Fibroblast of lung (primary cell): ENCODE results near the gene NPHP4.

Experiments used
- CTCF ChIP-seq, 2 donors: IDR thresholded peaks in 1 of 2; conservative IDR thresholded peaks in 1 of 2; 1 replicate in 1 of 2; 2 replicates in 1 of 2; pipeline ENCODE4 v1.5.1; 2011 to 2012; ENCODE audit warnings: low read length in 2 of 2, control low read depth in 1 of 2, inconsistent platforms in 1 of 2, low read depth in 1 of 2, mild to moderate bottlenecking in 1 of 2
- EZH2 ChIP-seq: IDR thresholded peaks from 2 replicates; pipeline ENCODE4 v1.5.1; 2012; ENCODE audit warnings: low read length, control low read depth, mild to moderate bottlenecking; ENCODE audit errors: missing control alignments

GRCh38 chr1:5820026-5820421 is 172.2 kb downstream of the NPHP4 start:
- TF ChIP-seq CTCF (conservative IDR thresholded peaks at IDR 0.05 in 1 of 2, IDR thresholded peaks at IDR 0.05 in 1 of 2; ENCODE audit: low read depth in 1 of 2, low read length in 2 of 2) (no peak), EZH2 (no peak)
